CD14-positive monocyte (primary cell): ENCODE measurements around the gene PPP1R12B. TPM values are rescaled to one million over a fixed set of nuclear protein-coding genes. Genes with fewer than 3 reads are reported as not detected.

Experiments used
- DNase-seq, 3 donors: peaks; one replicate each; pipeline ENCODE4 v3.0.0-alpha.2; 2011 to 2022
- H2AFZ ChIP-seq: 2 replicates; pipeline ENCODE4 v1.6.0; 2012; ENCODE audit warnings: mild to moderate bottlenecking, low read depth, low read length, inconsistent platforms; ENCODE audit not compliant: insufficient read depth, poor library complexity, severe bottlenecking
- H3K27ac ChIP-seq, 2 donors: 1 replicate in 1 of 2; 2 replicates in 1 of 2; pipeline ENCODE4 v1.5.1; 2012 to 2013; ENCODE audit warnings: low read length in 2 of 2, control low read depth in 1 of 2, inconsistent platforms in 1 of 2, low read depth in 1 of 2, mild to moderate bottlenecking in 1 of 2
- H3K27me3 ChIP-seq, 2 donors: one replicate each; pipeline versions ENCODE4 v1.6.0 to v1.6.1; 2011 to 2013; ENCODE audit warnings: low read length in 2 of 2; ENCODE audit not compliant: control insufficient read depth in 2 of 2, insufficient read depth in 2 of 2
- H3K36me3 ChIP-seq, 2 donors: replicated peaks in 1 of 2; 1 replicate in 1 of 2; 2 replicates in 1 of 2; pipeline versions ENCODE4 v1.5.1 to v1.6.1; 2012 to 2013; ENCODE audit warnings: low read length in 2 of 2, control low read depth in 1 of 2, inconsistent platforms in 1 of 2, mild to moderate bottlenecking in 1 of 2; ENCODE audit not compliant: insufficient read depth in 2 of 2, control insufficient read depth in 1 of 2
- H3K4me1 ChIP-seq, 2 donors: 1 replicate in 1 of 2; 2 replicates in 1 of 2; pipeline versions ENCODE4 v1.5.1 to v1.6.1; 2012 to 2013; ENCODE audit warnings: low read length in 2 of 2, control low read depth in 1 of 2, inconsistent platforms in 1 of 2, mild to moderate bottlenecking in 1 of 2, moderate library complexity in 1 of 2; ENCODE audit not compliant: insufficient read depth in 2 of 2, control insufficient read depth in 1 of 2
- H3K4me2 ChIP-seq: replicated peaks from 2 replicates; pipeline ENCODE3; 2012; ENCODE audit warnings: low read length, moderate library complexity, mild to moderate bottlenecking; ENCODE audit not compliant: poor library complexity, severe bottlenecking; ENCODE audit errors: extremely low read depth
- H3K4me3 ChIP-seq, 3 experiments: fragments of 200-600 bp in 1 of 3; sonication (generic) in 1 of 3; replicated peaks in 1 of 3; 1 replicate in 2 of 3; 2 replicates in 1 of 3; pipeline ENCODE4 v1.5.1; 2011 to 2013; ENCODE audit warnings: low read length in 3 of 3, mild to moderate bottlenecking in 3 of 3, control low read depth in 2 of 3, low read depth in 2 of 3, inconsistent platforms in 1 of 3, moderate library complexity in 1 of 3
- H3K79me2 ChIP-seq: 2 replicates; pipeline ENCODE4 v1.6.0; 2012; ENCODE audit warnings: mild to moderate bottlenecking, control low read depth, inconsistent platforms, low read length, moderate library complexity; ENCODE audit not compliant: insufficient read depth
- H3K9ac ChIP-seq: 2 replicates; pipeline ENCODE4 v1.6.0; 2017; ENCODE audit warnings: low read length, mild to moderate bottlenecking; ENCODE audit not compliant: insufficient read depth, poor library complexity, severe bottlenecking
- H3K9me3 ChIP-seq, 2 donors: replicated peaks in 1 of 2; 1 replicate in 1 of 2; 2 replicates in 1 of 2; pipeline versions ENCODE4 v1.5.1 to v1.6.1; 2012 to 2013; ENCODE audit warnings: low read length in 2 of 2, control low read depth in 1 of 2; ENCODE audit not compliant: control insufficient read depth in 1 of 2, insufficient read depth in 1 of 2
- H4K20me1 ChIP-seq: 2 replicates; pipeline ENCODE4 v1.6.0; 2012; ENCODE audit warnings: mild to moderate bottlenecking, low read length, control low read depth, moderate library complexity; ENCODE audit not compliant: insufficient read depth
- H3K27ac Mint-ChIP-seq, 7 donors: one replicate each; pipeline ENCODE4 v1.8.0; 2020; ENCODE audit warnings: mild to moderate bottlenecking in 7 of 7, mixed read lengths in 7 of 7, moderate library complexity in 6 of 7, inconsistent platforms in 2 of 7
- H3K27me3 Mint-ChIP-seq, 3 donors: one replicate each; pipeline ENCODE4 v1.8.0; 2021 to 2022; ENCODE audit warnings: low read depth in 3 of 3, mild to moderate bottlenecking in 3 of 3, mixed read lengths in 3 of 3, moderate library complexity in 3 of 3, inconsistent platforms in 1 of 3
- H3K36me3 Mint-ChIP-seq, 2 donors: one replicate each; pipeline ENCODE4 v1.8.0; 2020; ENCODE audit warnings: mixed read lengths in 2 of 2, inconsistent platforms in 1 of 2, mild to moderate bottlenecking in 1 of 2
- H3K4me1 Mint-ChIP-seq: one replicate; pipeline ENCODE4 v1.8.0; 2020; ENCODE audit warnings: mild to moderate bottlenecking, mixed read lengths
- H3K4me3 Mint-ChIP-seq, 2 donors: one replicate each; pipeline ENCODE4 v1.8.0; 2020; ENCODE audit warnings: mild to moderate bottlenecking in 2 of 2, mixed read lengths in 2 of 2, moderate library complexity in 1 of 2
- H3K9me3 Mint-ChIP-seq, 7 donors: one replicate each; pipeline ENCODE4 v1.8.0; 2020 to 2022; ENCODE audit warnings: mixed read lengths in 7 of 7, mild to moderate bottlenecking in 6 of 7, moderate library complexity in 6 of 7, inconsistent platforms in 2 of 7
- WGBS: methylation state at CpG from one replicate; pipeline ENCODE4 v1.1.5; 2013; ENCODE audit warnings: missing lambda C conversion rate; ENCODE audit not compliant: insufficient coverage; 5-methylcytosine and 5-hydroxymethylcytosine counted together
- intact Hi-C, 2 donors: fragments of 100-400 bp; cut with micrococcal nuclease; formaldehyde crosslinking; loops; one replicate each; pipeline versions ENCODE4 v1.15.0 to v1.15.1; 2023
- polyA plus RNA-seq, 3 donors: library from polyadenylated mRNA; depleted of rRNA in 1 of 3; unstranded in 2 of 3; stranded (reverse) in 1 of 3; fragments of 300-500 nt in 2 of 3; fragments of >200 nt in 1 of 3; fragmentation: Illumina TruSeq in 2 of 3; gene quantifications; 1 replicate in 2 of 3; 2 replicates in 1 of 3; pipeline ENCODE4 v1.2.3, GENCODE V29; 2012 to 2021
- TF ChIP-seq, protein P1 (sequence below): fragments of 200-600 bp; IDR thresholded peaks from one replicate; pipeline ENCODE4 v1.8.0; 2022; ENCODE audit warnings: antibody characterized with exemption, mild to moderate bottlenecking

The PPP1R12B gene
- polyA plus RNA-seq, 3 donors: 1.3 to 12.2 (median 1.7) TPM

GRCh38 chr1:202305168-202305567 lies 43.3 kb upstream of the PPP1R12B start:
- Histone ChIP-seq H3K4me3 (no peak overlapping the region), H3K9ac (no peak overlapping the region), H3K27me3 (no peaks in the 10 kb centered on the region), H3K4me1 (no peaks in the 10 kb centered on the region), H3K79me2 (no peaks in the 10 kb centered on the region), H2AFZ (no peak overlapping the region), H3K4me2 (no peak overlapping the region), H4K20me1 (no peaks in the 10 kb centered on the region), H3K27ac (no peak overlapping the region), H3K9me3 (no peaks in the 10 kb centered on the region), H3K36me3 (no peaks in the 10 kb centered on the region)
- intact Hi-C loops: no loop called here
- peaks cover 4 to 12% (median 11%) of the 10 kb centered on the region in 3 donors for H3K27me3 Mint-ChIP-seq
- DNase-seq: no peak
- no peak overlapping the region for H3K27ac Mint-ChIP-seq
- H3K4me3 Mint-ChIP-seq: no peak overlapping the region
- H3K4me1 Mint-ChIP-seq: no peaks in the 10 kb centered on the region
- no CpG with 5 or more reads among the region's 1 CpG for WGBS
- H3K36me3 Mint-ChIP-seq: no peaks in the 10 kb centered on the region
- TF ChIP-seq, protein P1, sequence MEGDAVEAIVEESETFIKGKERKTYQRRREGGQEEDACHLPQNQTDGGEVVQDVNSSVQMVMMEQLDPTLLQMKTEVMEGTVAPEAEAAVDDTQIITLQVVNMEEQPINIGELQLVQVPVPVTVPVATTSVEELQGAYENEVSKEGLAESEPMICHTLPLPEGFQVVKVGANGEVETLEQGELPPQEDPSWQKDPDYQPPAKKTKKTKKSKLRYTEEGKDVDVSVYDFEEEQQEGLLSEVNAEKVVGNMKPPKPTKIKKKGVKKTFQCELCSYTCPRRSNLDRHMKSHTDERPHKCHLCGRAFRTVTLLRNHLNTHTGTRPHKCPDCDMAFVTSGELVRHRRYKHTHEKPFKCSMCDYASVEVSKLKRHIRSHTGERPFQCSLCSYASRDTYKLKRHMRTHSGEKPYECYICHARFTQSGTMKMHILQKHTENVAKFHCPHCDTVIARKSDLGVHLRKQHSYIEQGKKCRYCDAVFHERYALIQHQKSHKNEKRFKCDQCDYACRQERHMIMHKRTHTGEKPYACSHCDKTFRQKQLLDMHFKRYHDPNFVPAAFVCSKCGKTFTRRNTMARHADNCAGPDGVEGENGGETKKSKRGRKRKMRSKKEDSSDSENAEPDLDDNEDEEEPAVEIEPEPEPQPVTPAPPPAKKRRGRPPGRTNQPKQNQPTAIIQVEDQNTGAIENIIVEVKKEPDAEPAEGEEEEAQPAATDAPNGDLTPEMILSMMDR: no peak
- H3K9me3 Mint-ChIP-seq: no peaks in the 10 kb centered on the region

- Histone ChIP-seq H3K4me3 (no peak overlapping the region), H3K9me3 (no peaks in the 10 kb centered on the region), H3K4me2 (no peak overlapping the region), H4K20me1 (no peaks in the 10 kb centered on the region), H3K27me3 (no peaks in the 10 kb centered on the region), H3K4me1 (no peaks in the 10 kb centered on the region), H3K79me2 (no peaks in the 10 kb centered on the region), H2AFZ (no peak overlapping the region), H3K9ac (no peak overlapping the region), H3K36me3 (no peaks in the 10 kb centered on the region), H3K27ac (no peak overlapping the region)
- H3K4me1 Mint-ChIP-seq: no peaks in the 10 kb centered on the region
- DNase-seq: no peak
- H3K9me3 Mint-ChIP-seq: no peaks in the 10 kb centered on the region
- H3K36me3 Mint-ChIP-seq: no peaks in the 10 kb centered on the region
- no peak overlapping the region for H3K4me3 Mint-ChIP-seq
- TF ChIP-seq, protein P1: no peak
- H3K27ac Mint-ChIP-seq: no peak overlapping the region
- 78% methylated on average over 9 of the region's 9 CpGs for WGBS
- intact Hi-C loops: no loop called here
- H3K27me3 Mint-ChIP-seq: peaks cover 9 to 15% (median 9%) of the 10 kb centered on the region in 3 donors
These were observed 41.8 kb upstream of the PPP1R12B start for GRCh38 chr1:202306535-202307345.
